ENCODE measurements around the gene LDAH. TPM values are rescaled to one million over a fixed set of nuclear protein-coding genes. Genes with fewer than 3 reads are reported as not detected.

Gene LDAH
- total and polyA plus RNA-seq, 2 experiments from 2014 or later: 12.1 to 37.5 TPM

DNA sequence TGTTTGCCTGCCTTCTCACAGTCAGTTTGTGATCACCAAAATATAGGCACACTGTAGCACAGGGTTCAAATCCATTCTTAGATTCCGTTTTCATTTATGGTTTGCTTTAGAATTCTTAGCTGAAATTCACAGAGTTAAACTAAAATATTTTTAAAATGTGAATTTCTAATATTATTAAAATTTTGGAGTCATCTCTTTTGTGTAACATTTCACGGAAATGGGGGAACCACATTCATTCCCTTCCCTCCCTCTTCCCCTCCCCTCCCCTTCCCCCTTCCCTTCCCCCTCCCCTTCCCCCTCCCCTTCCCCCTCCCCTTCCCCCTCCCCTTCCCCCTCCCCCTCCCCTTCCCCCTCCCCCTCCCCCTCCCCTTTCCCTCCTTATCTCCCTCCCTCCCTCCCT lies 11.4 kb upstream of the LDAH start (continued):
- TF ChIP-seq, protein P1, sequence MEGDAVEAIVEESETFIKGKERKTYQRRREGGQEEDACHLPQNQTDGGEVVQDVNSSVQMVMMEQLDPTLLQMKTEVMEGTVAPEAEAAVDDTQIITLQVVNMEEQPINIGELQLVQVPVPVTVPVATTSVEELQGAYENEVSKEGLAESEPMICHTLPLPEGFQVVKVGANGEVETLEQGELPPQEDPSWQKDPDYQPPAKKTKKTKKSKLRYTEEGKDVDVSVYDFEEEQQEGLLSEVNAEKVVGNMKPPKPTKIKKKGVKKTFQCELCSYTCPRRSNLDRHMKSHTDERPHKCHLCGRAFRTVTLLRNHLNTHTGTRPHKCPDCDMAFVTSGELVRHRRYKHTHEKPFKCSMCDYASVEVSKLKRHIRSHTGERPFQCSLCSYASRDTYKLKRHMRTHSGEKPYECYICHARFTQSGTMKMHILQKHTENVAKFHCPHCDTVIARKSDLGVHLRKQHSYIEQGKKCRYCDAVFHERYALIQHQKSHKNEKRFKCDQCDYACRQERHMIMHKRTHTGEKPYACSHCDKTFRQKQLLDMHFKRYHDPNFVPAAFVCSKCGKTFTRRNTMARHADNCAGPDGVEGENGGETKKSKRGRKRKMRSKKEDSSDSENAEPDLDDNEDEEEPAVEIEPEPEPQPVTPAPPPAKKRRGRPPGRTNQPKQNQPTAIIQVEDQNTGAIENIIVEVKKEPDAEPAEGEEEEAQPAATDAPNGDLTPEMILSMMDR (conservative IDR thresholded peaks at IDR 0.05; ENCODE audit: low read depth in 2 of 2): no peak
- no peak for TF ChIP-seq CREB1 (CRISPR knock-in tag; IDR thresholded peaks at IDR 0.05; ENCODE audit: low read depth)
- TF ChIP-seq STAT1 (IDR thresholded peaks at IDR 0.05; ENCODE audit: unreplicated experiment): no peak
- no peak for TF ChIP-seq JUNB (IDR thresholded peaks at IDR 0.05; ENCODE audit: unreplicated experiment)
- TF ChIP-seq NANOG (IDR thresholded peaks at IDR 0.05; ENCODE audit: borderline replicate concordance): no peak
- no peak for TF ChIP-seq ZNF114 (CRISPR knock-in tag; IDR thresholded peaks at IDR 0.05)
- TF ChIP-seq, protein P2, sequence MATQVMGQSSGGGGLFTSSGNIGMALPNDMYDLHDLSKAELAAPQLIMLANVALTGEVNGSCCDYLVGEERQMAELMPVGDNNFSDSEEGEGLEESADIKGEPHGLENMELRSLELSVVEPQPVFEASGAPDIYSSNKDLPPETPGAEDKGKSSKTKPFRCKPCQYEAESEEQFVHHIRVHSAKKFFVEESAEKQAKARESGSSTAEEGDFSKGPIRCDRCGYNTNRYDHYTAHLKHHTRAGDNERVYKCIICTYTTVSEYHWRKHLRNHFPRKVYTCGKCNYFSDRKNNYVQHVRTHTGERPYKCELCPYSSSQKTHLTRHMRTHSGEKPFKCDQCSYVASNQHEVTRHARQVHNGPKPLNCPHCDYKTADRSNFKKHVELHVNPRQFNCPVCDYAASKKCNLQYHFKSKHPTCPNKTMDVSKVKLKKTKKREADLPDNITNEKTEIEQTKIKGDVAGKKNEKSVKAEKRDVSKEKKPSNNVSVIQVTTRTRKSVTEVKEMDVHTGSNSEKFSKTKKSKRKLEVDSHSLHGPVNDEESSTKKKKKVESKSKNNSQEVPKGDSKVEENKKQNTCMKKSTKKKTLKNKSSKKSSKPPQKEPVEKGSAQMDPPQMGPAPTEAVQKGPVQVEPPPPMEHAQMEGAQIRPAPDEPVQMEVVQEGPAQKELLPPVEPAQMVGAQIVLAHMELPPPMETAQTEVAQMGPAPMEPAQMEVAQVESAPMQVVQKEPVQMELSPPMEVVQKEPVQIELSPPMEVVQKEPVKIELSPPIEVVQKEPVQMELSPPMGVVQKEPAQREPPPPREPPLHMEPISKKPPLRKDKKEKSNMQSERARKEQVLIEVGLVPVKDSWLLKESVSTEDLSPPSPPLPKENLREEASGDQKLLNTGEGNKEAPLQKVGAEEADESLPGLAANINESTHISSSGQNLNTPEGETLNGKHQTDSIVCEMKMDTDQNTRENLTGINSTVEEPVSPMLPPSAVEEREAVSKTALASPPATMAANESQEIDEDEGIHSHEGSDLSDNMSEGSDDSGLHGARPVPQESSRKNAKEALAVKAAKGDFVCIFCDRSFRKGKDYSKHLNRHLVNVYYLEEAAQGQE (IDR thresholded peaks at IDR 0.05; ENCODE audit: unreplicated experiment): no peak
- TF ChIP-seq, protein P3, sequence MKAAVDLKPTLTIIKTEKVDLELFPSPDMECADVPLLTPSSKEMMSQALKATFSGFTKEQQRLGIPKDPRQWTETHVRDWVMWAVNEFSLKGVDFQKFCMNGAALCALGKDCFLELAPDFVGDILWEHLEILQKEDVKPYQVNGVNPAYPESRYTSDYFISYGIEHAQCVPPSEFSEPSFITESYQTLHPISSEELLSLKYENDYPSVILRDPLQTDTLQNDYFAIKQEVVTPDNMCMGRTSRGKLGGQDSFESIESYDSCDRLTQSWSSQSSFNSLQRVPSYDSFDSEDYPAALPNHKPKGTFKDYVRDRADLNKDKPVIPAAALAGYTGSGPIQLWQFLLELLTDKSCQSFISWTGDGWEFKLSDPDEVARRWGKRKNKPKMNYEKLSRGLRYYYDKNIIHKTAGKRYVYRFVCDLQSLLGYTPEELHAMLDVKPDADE (IDR thresholded peaks at IDR 0.05): no peak
- TF ChIP-seq EZH2 (IDR thresholded peaks at IDR 0.05; ENCODE audit: low read depth, unreplicated experiment): no peak

DNA sequence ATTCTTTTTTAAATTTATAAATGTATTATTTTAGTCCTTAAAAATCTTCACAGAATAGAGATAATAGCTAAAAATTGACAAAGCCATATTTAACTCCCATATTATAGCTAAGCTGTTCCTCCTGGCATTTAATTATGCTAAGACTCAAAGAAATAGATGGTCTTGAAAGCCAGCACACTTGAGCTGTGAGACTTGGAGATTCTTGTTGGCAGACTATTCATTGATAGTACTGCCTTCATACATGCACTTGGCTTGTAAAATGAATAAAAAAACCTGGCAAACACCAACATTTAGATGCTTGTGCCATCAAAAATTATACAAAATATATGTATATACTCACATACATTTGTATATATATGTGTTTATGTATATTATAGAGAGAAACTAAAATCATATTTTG lies 9.7 kb upstream of the LDAH start:
- H3K36me3 Mint-ChIP-seq (ENCODE audit: low read depth): no peaks in the 10 kb centered on the region
- no peaks in the 10 kb centered on the region for H3K4me1 ChIP-seq (ENCODE audit: insufficient read depth)
- peaks cover 2% of the 10 kb centered on the region for H3K27me3 Mint-ChIP-seq (ENCODE audit: insufficient read depth, low read depth, poor library complexity)

More for the DNA sequence above, 9.7 kb upstream of the LDAH start:
- DNase-seq (ENCODE audit: low spot score): no peak
- Histone ChIP-seq H3K27ac (ENCODE audit: low read depth) (no peak overlapping the region), H3K9me2 (ENCODE audit: insufficient read depth) (no peaks in the 10 kb centered on the region), H4K20me1 (replicated peaks; ENCODE audit: insufficient read depth) (no peaks in the 10 kb centered on the region), H3K27me3 (ENCODE audit: insufficient read depth) (0 out of 2 replicates have a peak, but pooled peaks cover 3% of the 10 kb centered on the region), H3K4me2 (no peak overlapping the region), H3F3A (replicated peaks; ENCODE audit: low read depth) (no peaks in the 10 kb centered on the region), H3K4me3 (no peak overlapping the region), H2AFZ (no peak overlapping the region), H3K36me3 (ENCODE audit: insufficient read depth) (no peaks in the 10 kb centered on the region), H3K79me2 (replicated peaks; ENCODE audit: insufficient read depth) (no peaks in the 10 kb centered on the region)
- TF ChIP-seq POLR2AphosphoS5 (IDR thresholded peaks at IDR 0.05; ENCODE audit: low read depth): no peak
- no peak for TF ChIP-seq ZNF114 (CRISPR knock-in tag; IDR thresholded peaks at IDR 0.05)
- no peak for TF ChIP-seq EZH2phosphoT487 (IDR thresholded peaks at IDR 0.05; ENCODE audit: unreplicated experiment)
- no peak for TF ChIP-seq ZNF331 (CRISPR knock-in tag; IDR thresholded peaks at IDR 0.05; ENCODE audit: low read depth)
- no peak for TF ChIP-seq JUNB (IDR thresholded peaks at IDR 0.05; ENCODE audit: unreplicated experiment)
- no peak for ATAC-seq
- Mint-ChIP-seq H3K4me1 (no peaks in the 10 kb centered on the region), H3K4me3 (no peak overlapping the region), H3K9me3 (peaks cover 9% of the 10 kb centered on the region), H3K27ac (no peak overlapping the region)

Measured in GM23338 (cell line).